Measurements from ENCODE around the gene TOLLIP.

- TF ChIP-seq CTCF (IDR thresholded peaks at IDR 0.05) = no peak
- no peak for TF ChIP-seq POLR2AphosphoS5 (IDR thresholded peaks at IDR 0.05)
- no peak for TF ChIP-seq EP300 (IDR thresholded peaks at IDR 0.05)
Measured at GRCh38 chr11:1344056-1344635, 34.7 kb upstream of the TOLLIP start.
